Ovary (tissue), 9 donors: ENCODE measurements around the gene ST6GAL1. TPM values are rescaled to one million over a fixed set of nuclear protein-coding genes. Genes with fewer than 3 reads are reported as not detected.

ENCODE experiments used
- DNase-seq, 5 donors: peaks; one replicate each; pipeline ENCODE4 v3.0.0-alpha.2; 2019 to 2020
- H3K27ac ChIP-seq, 2 donors: fragments of 200-600 bp; one replicate each; pipeline versions ENCODE4 v1.5.1 to v1.8.0; 2019 to 2022
- H3K27me3 ChIP-seq: fragments of 200-600 bp; one replicate; pipeline ENCODE4 v1.8.0; 2022
- H3K36me3 ChIP-seq: fragments of 200-600 bp; sonication (generic); one replicate; pipeline ENCODE4 v1.5.1; 2019
- H3K4me1 ChIP-seq: one replicate; pipeline ENCODE4 v1.8.1; 2013; ENCODE audit warnings: mild to moderate bottlenecking, moderate library complexity; ENCODE audit not compliant: insufficient read depth
- H3K4me3 ChIP-seq: fragments of 200-600 bp; sonication (generic); one replicate; pipeline ENCODE4 v1.5.1; 2017
- H3K9me3 ChIP-seq, 2 donors: fragments of 200-600 bp in 1 of 2; sonication (generic) in 1 of 2; one replicate each; pipeline versions ENCODE4 v1.5.1 to v1.8.1; 2013 to 2019; ENCODE audit warnings: mild to moderate bottlenecking in 1 of 2, moderate library complexity in 1 of 2
- EP300 ChIP-seq: sonication (generic); formaldehyde crosslinking; IDR thresholded peaks from one replicate; pipeline ENCODE4 v1.6.1; 2017; ENCODE audit warnings: antibody characterized with exemption
- POLR2A ChIP-seq: fragments of 450-650 bp; IDR thresholded peaks from one replicate; pipeline ENCODE4 v1.6.1; 2017; ENCODE audit warnings: antibody characterized with exemption, mild to moderate bottlenecking, moderate library complexity
- WGBS, 3 donors: extraction: QIAGEN DNeasy Blood & Tissue Kit in 1 of 3; methylation state at CpG; one replicate each; pipeline versions ENCODE4 v1.1.5 to v1.1.7; 2013 to 2017; 5-methylcytosine and 5-hydroxymethylcytosine counted together
- intact Hi-C, 4 donors: fragments of 100-400 bp; cut with DNase I; formaldehyde crosslinking; loops; one replicate each; pipeline versions ENCODE4 v1.11.0 to v1.15.1; 2022 to 2023
- polyA plus RNA-seq, 2 donors: library from polyadenylated mRNA; stranded (reverse); fragments of 200-250 nt in 1 of 2; fragments of 350-450 nt in 1 of 2; fragmentation: Illumina TruSeq in 1 of 2; extraction: RNeasy Lipid Tissue Mini Kit (QIAGEN cat#74804) in 1 of 2; gene quantifications; one replicate each; pipeline ENCODE4 v1.2.3, GENCODE V29; 2013 to 2014
- total RNA-seq, 7 donors: library from RNA; depleted of rRNA in 2 of 7; stranded (reverse); fragments of >200 nt in 2 of 7; fragmentation: NEBNext Ultra II Directional in 3 of 7; extraction: Animal tissue kit (Norgen Biotek cat#: 25700) in 3 of 7; gene quantifications; one replicate each; pipeline versions ENCODE4 v1.1.0 to v1.2.4, GENCODE V29; 2016 to 2023
- TF ChIP-seq, protein P1 (sequence below), 3 donors: fragments of 450-650 bp in 2 of 3; fragments of 200-600 bp in 1 of 3; IDR thresholded peaks; one replicate each; pipeline versions ENCODE4 v1.5.1 to v1.8.0; 2016 to 2022; ENCODE audit warnings: antibody characterized with exemption in 3 of 3, mild to moderate bottlenecking in 1 of 3
- donor health status: DM: no; HTN: no; CAD: no; lungs with moderate emphysema.
- donor health status: DM: no; HTN: no; CAD: no.
- donor health status: Bipolar disorder and iron deficiency.
- donor health status: DM: yes; HTN: yes; CAD: no.
- donor health status: DM: no; HTN: no; CAD: no.
- donor health status: DM: yes; HTN: yes; CAD: no.

Gene ST6GAL1
- total and polyA plus RNA-seq, 9 donors = 10.6 to 55.2 (median 28.1) TPM

DNA sequence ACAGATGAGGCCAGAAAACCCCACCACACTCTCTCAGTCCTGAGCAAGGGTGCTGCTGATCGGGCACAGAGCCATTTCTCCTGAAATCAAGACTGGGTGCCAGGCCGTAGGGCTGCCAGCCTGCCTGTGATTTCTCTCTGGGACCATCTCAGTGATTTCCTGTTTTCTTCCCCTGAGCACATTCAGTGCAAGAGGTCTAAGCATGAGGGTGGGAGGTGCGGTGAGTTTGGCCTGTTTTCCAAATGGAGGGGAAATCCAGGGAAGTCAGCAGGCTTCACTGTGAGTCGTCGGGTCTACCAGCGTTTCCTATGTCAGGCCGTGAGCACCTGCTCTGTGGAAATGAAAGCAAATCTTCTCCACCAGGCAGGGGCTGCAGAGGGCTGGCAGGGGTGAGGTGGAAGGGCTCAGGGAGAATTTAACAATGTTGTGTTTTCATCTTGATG lies 82.3 kb downstream of the ST6GAL1 start:
- TF ChIP-seq EP300 = no peak
- TF ChIP-seq, protein P1, sequence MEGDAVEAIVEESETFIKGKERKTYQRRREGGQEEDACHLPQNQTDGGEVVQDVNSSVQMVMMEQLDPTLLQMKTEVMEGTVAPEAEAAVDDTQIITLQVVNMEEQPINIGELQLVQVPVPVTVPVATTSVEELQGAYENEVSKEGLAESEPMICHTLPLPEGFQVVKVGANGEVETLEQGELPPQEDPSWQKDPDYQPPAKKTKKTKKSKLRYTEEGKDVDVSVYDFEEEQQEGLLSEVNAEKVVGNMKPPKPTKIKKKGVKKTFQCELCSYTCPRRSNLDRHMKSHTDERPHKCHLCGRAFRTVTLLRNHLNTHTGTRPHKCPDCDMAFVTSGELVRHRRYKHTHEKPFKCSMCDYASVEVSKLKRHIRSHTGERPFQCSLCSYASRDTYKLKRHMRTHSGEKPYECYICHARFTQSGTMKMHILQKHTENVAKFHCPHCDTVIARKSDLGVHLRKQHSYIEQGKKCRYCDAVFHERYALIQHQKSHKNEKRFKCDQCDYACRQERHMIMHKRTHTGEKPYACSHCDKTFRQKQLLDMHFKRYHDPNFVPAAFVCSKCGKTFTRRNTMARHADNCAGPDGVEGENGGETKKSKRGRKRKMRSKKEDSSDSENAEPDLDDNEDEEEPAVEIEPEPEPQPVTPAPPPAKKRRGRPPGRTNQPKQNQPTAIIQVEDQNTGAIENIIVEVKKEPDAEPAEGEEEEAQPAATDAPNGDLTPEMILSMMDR (IDR thresholded peaks at IDR 0.05) = no peak
- no peak for TF ChIP-seq POLR2A
- intact Hi-C loops = no loop called here
- DNase-seq = no peak
- Histone ChIP-seq H3K27ac (no peak overlapping the region), H3K9me3 (no peaks in the 10 kb centered on the region), H3K4me1 (no peaks in the 10 kb centered on the region), H3K27me3 (no peaks in the 10 kb centered on the region), H3K4me3 (no peak overlapping the region), H3K36me3 (no peaks in the 10 kb centered on the region)
- 46 to 64% (median 52%) methylated on average over 7 of the region's 7 CpGs for WGBS, 3 donors

DNA sequence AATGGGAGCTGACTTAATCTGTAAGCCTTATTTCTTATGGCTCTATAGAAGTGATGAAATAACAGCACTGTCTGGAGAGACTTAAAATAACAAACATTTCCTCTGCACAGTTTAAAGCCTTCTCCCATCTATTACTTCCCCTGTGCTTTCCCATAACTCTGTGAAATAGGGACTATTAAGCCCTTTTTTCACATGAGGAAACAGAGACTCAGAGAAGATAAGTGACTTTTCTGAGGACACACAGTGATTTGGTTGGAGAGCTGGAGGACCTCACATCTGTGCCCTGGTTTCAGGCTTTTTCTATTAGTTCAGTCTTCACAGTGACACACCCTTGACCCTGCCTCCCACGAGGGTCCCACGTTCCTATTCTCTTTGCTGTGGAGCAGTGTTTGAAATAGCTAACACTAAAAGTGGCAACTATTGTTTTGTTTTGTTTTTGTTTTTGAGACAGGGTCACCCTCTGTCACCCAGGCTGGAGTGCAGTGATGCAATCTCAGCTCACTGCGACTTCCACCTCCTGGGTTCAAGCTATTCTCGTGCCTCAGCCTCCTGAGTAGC lies 82.9 kb downstream of the ST6GAL1 start:
- Histone ChIP-seq H3K36me3 (no peaks in the 10 kb centered on the region), H3K9me3 (no peaks in the 10 kb centered on the region), H3K4me1 (no peaks in the 10 kb centered on the region), H3K4me3 (no peak overlapping the region), H3K27me3 (no peaks in the 10 kb centered on the region), H3K27ac (no peak overlapping the region)
- WGBS, 3 donors = 59 to 76% (median 64%) methylated on average over 4 of the region's 4 CpGs
- TF ChIP-seq POLR2A (no peak), EP300 (no peak)
- TF ChIP-seq, protein P1 (IDR thresholded peaks at IDR 0.05) = no peak
- no peak for DNase-seq
- intact Hi-C loops = no loop called here

DNA sequence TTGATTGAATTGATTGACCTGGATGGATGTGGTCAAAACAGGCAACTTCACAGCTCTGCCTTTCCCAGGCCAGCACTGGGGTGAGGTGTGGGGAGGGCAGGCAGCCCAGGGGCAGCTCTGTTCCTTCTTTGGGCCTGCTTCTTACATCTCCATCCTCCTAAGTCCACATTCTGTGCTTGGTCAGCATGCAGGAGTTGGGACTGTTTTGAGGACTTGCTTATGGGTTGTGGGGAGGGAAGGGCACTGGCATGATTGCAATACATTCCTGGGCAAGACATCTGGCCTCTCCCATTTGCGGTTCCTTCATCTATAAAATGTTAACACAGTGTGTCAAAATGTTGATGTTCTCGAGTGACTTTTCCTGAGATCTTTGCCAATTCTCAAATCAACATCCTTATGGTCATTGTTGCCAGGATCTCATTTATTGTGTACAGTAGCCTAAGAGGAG lies 84.1 kb downstream of the ST6GAL1 start:
- no peaks in the 10 kb centered on the region for H3K4me1 ChIP-seq
- H3K9me3 ChIP-seq = no peaks in the 10 kb centered on the region
- no peaks in the 10 kb centered on the region for H3K36me3 ChIP-seq
- intact Hi-C loops = no loop called here
- whole genome bisulfite sequencing, 3 donors = 62 to 66% (median 65%) methylated on average over 2 of the region's 2 CpGs
- no peak overlapping the region for H3K4me3 ChIP-seq
- no peaks in the 10 kb centered on the region for H3K27me3 ChIP-seq
- H3K27ac ChIP-seq = no peak overlapping the region
- TF ChIP-seq EP300 = no peak
- TF ChIP-seq, protein P1 (IDR thresholded peaks at IDR 0.05) = no peak
- no peak for TF ChIP-seq POLR2A
- no peak for DNase-seq

DNA sequence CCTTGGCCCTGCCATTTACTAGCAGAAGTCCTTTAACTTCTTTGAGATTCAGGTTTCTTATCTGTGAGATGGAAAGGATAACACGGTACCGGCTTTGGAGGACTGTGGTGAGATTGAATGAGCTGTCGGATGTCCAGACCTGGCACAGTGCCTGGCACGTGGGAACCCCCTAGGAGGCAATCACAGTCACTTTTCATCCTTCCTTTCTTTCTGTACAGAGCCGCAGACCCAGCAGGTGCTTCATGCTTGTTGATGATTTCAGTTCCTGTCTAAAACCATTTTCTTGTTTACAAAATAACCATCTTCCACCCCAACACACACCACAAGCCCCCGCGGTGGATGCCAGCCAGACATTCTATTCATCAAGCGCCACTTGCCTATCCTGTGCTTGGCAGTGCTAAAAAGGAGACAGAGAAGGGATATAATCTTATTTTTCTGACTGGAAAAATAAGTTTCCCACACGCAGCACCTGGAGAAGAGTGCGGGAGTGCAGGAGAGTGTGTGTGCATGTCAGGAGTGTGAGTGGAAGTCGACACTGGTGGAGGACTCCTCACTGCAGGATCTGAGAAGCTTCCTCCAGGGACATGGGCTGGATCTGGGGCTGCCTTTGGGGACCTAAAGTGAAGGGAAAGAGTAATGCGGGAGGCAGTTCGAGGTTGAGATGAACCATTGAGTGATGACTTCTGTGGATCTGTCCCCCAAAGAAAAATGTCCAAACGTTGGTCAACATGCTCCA lies 85.7 kb downstream of the ST6GAL1 start:
- Histone ChIP-seq H3K4me1 (no peaks in the 10 kb centered on the region), H3K36me3 (no peaks in the 10 kb centered on the region), H3K9me3 (no peaks in the 10 kb centered on the region), H3K27ac (no peak overlapping the region), H3K4me3 (no peak overlapping the region), H3K27me3 (no peaks in the 10 kb centered on the region)
- WGBS, 3 donors = 81 to 85% (median 83%) methylated on average over 14 of the region's 14 CpGs
- no peak for DNase-seq
- intact Hi-C loops = no loop called here
- TF ChIP-seq, protein P1 (IDR thresholded peaks at IDR 0.05) = no peak
- TF ChIP-seq POLR2A (no peak), EP300 (no peak)
